NCI-H146 treated with DMSO at 0.1 percent for 48 hours (cell line): ENCODE measurements around the gene PCSK6.

ENCODE experiments used
- DNase-seq: peaks from one replicate; lab custom pipeline; 2025; ENCODE audit not compliant: unreplicated experiment; lab: John Stamatoyannopoulos, UW

Gene PCSK6

GRCh38 chr15:101489599-101490407 lies at the start of gene PCSK6:
Gene PCSK6 (minus strand): TSS chr15:101489707. CDS start chr15:101489670, 37 bp downstream.
- no peak for DNase-seq

- DNase-seq = no peak
These were observed 49.5 kb upstream of the PCSK6 start for GRCh38 chr15:101538996-101539395.

DNA sequence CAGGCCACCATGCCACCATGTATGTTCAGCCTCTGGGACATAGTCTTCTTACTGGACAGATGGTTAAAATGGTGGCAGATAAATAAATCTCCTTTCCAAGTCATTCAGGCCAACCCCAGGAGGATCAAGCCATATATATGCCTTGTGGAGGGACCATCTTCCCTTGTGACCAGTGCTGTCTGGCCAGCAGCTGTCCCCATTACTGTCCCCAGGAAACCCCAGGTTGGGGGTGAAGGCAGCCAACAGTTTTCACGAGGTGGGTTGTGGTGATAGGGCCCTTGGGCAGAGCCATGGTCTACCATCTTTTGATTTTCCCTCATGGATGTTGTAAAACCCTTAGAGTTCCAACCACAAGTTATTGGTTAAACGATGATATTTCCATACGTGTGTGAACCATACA lies 48.7 kb upstream of the PCSK6 start:
- DNase-seq = no peak

- DNase-seq = no peak
These were observed 48.1 kb upstream of the PCSK6 start for GRCh38 chr15:101537483-101538080.

DNA sequence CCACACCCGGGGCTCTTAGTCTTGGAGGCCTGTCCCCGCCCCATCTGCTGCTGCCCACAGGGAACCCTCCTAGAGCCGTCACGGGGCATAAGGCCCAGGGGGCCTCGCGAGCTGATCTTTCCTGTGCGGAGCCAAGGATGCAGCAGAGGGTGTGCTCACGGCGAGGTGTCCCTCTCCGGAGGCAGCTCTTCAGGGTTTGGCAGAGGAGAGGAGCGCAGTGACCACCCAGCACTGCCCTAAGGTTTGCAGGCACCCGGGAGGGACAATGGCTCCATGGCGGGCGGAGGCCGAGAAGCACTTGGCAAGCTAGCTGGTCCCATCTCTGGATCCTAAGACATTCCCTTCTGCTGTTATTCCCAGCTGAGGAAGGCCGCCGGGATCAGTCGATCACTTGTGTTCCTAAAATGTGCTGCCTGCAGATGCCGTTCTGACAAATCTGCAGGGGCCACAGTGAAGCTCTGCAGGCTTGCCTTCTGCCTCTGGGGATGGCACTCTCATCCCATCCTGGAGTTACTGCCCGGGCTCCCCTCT lies 47.4 kb upstream of the PCSK6 start:
- no peak for DNase-seq

DNA sequence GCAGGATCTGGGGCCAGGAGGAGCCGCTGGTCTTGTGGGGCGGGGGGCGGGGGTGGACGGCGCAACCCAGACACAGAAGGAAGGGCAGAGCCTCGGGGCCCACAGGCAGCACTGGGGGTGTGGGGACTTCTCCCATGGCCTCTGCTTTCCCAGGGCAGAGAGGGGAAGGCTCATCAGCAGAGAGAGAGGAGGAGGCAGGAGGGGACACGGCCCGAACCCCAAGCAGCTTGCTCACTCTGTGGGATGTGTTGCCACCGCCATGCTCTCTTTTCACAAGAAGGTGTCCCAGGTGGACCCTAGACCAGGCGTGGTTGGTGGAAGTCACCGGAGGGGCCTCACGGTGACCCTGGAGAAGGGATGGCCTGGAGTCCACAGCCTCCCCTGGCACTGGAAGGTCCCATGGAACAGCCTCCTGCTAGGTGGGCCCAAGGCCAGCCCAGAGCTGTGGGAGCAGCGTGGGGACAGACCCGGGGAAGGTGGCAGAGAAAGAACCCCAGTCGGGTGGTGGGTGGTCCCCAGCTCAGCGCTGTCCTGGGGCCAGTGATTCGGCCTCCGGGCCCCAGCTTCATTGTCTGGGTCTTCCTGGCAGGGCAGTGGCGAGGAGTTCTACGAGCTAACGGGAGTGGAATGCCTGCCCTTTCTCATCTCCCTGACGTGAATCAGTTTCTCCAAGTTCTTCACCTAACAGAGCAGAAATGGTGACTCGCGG lies 46.8 kb upstream of the PCSK6 start:
- DNase-seq = no peak

GRCh38 chr15:101535170-101535902 lies 45.8 kb upstream of the PCSK6 start:
- no peak for DNase-seq

- DNase-seq = no peak
These were observed 45.0 kb upstream of the PCSK6 start for GRCh38 chr15:101534376-101534970.

- DNase-seq = no peak
These were observed 44.0 kb upstream of the PCSK6 start for GRCh38 chr15:101533371-101534140.

DNA sequence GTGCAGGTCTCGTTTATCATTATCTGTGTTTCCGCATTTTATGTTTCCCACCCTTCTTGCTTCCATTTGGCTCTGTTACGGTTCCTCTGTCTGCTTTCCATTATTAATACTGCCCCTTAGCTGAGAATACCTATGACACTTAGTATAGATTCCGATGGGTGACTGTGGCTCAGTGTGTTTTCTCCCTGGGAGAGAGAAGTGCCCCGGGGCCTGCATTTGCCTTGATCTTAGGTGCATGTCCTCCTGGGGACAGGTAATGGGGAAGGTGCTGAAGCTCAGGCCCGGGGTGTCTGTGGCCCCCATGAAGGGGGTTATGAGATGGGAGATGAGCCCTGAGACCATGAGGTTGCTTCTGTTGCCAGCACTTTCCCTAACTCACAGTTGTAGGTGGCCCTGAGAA lies 43.4 kb upstream of the PCSK6 start:
- no peak for DNase-seq

DNA sequence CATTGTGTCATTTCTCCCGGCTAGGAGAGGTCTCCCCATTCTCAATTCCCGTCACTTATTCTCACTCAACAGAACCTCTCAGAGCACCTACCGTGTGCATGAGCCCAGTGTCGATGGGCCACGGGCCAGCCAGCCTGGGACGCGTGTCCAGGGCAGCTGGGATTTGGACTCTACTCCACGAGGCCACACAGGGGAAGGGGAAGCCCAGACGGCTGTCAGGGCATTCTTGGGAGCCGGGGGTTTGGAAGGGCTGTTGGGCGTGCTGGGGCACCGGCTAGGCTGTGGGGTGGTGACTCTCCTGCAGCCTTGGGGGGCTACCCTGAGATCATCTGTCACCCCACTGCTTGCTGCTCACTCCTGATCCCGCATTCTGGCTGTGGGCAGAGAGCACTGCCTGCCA lies 41.7 kb upstream of the PCSK6 start:
- DNase-seq = no peak

DNA sequence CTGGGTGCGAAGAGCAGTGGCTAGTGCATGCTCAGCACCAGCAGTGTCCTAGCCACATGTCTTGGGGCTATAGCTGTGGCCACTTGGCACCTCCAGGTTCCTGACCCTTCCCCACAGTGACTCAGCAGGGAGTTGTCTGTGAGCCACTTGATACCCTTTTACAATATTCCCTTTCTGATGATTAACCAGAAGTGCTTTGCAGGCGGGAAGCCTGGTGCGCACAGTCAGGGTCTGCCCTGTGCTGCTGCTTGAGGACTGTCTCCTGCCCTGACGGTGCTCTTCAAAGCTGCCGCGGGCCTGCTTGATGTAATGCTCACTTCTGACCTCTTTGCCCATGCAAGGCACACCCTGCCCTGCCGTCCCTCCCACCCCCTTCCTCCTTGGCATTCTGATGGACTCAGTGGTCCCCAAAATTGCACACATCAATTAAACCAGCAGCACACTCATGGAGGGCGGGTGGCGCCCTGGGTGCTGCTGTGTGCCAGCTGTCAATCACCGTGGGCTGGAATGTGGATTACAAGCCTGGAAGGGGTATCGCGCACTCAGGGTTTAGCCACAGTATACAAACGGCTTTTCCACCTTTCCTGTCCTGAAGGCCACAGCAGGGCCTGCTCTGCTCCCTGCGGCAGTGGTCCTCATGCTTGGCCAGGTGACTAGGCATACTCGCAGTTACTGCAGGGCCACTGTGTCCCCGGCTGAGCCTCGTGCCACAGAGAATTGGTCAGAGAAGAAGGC lies 40.9 kb upstream of the PCSK6 start:
- DNase-seq = no peak

DNA sequence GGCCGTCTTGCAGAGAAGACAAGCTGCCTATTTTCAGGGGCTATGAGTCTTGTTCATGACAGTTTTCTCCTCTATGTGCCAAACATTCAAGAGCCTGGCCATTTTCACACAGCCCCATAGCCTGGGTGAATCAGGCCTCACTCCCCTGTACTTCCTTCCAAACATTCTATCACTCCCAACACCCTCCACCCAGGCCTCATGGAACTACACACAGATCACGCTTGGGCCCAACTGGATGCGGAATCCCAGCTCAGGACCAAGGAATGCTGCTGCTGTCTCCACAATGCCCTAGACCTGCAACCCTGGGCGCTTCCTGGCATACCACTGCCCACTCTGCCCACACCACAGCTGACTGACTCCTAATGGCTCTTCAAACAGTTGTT lies 39.4 kb upstream of the PCSK6 start:
- DNase-seq = no peak

GRCh38 chr15:101528108-101528916 lies 38.8 kb upstream of the PCSK6 start:
- DNase-seq = no peak

DNA sequence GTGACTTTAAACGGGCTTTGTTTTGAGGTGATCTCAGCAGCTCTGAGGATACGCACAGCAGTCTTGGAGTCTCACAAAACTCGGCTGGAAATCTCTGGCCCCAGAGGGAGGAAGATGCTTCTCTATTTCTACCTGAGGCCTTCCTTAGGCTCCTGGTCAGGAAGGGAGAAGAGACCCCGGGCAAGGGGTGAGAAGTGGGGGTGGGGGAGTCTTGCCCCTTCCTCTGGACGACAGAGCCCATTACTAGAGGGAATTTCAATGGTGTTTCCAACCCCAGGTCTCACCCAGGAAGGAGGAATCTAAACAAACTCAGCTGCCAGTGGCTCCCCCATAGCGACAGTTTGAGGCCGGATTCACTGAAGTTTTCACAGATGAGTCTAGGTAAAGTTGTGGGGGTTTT lies 37.4 kb upstream of the PCSK6 start:
- DNase-seq = no peak

DNA sequence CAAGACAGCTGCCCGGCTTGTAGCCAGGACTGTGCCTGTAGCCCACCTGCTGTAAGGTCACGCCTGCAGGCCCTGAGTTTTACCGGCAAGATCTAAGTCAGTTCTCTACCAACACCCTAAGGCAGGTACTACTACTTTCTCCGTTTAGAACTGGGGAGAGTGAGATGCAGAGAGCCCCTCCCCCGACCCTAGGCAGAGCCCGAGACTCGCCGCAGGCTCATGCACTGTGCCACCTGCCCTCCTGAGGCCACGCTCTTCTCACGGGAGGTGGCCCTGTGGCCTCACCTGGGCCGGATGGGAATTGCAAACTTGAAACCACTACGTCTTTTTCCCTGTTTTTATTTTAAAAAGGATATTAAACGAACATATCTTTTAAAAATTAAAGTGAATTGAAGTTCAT lies 36.9 kb upstream of the PCSK6 start:
- DNase-seq = no peak

DNA sequence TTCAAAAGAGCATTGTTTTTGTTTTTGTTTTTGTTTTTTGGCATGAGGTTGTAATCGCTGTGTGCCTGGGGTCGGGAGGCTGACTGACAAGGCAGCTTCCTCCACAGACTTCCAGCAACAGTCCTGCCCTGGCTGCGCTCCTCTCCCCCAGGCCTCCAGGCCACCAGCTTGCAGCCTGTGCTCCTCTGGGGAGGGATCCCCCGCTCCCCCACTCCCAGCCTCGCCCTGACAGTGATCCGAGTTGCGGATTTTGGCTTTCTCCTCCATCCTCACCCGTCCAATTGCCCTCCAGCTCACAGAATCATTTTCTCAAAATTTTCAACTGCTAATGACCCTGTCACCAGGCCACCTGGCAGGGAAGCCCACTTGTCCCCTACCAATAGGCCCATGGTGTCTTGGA lies 36.5 kb upstream of the PCSK6 start:
- DNase-seq = no peak

- DNase-seq = no peak
These were observed 35.7 kb upstream of the PCSK6 start for GRCh38 chr15:101525087-101525669.
